Endothelial cell of umbilical vein (primary cell): ENCODE measurements around the gene GPRIN1. TPM values are rescaled to one million over a fixed set of nuclear protein-coding genes. Genes with fewer than 3 reads are reported as not detected.

Experiments
- BruUV-seq: library from RNA; stranded (reverse); fragments of 400-500 nt; replicated peaks from 2 replicates; lab custom pipeline; 2021; lab: Mats Ljungman, UMichigan
- CTCF ChIA-PET: fragments of 300-600, 350-600 bp; sonication (Branson Sonifier 250); formaldehyde crosslinking; loops from one replicate; lab custom pipeline; 2021; ENCODE audit warnings: antibody characterized with exemption, inconsistent platforms; lab: Charles Lee
- POLR2A ChIA-PET: fragments of 300-600, 350-600 bp; sonication (Branson Sonifier 250); formaldehyde crosslinking; loops from one replicate; lab custom pipeline; 2021; ENCODE audit warnings: antibody characterized with exemption, inconsistent platforms; lab: Charles Lee
- DNase-seq: peaks from one replicate; pipeline ENCODE4 v3.0.0-alpha.2; 2011; ENCODE audit warnings: low read depth, low spot score
- FAIRE-seq: peaks from 2 replicates; lab custom pipeline; 2011; peaks lifted over from hg19 to GRCh38; lab: Jason Lieb, UNC
- H2AFZ ChIP-seq: 2 replicates; pipeline ENCODE4 v1.6.0; 2012; ENCODE audit warnings: low read depth, low read length, control low read depth, inconsistent platforms
- H3K27ac ChIP-seq: 2 replicates; pipeline ENCODE4 v1.5.1; 2011; ENCODE audit warnings: low read depth, mild to moderate bottlenecking, control low read depth, low read length, moderate library complexity; ENCODE audit not compliant: insufficient read depth
- H3K27me3 ChIP-seq, 2 experiments: 2 replicates each; pipeline versions ENCODE4 v1.6.0 to v1.6.1; 2011; ENCODE audit warnings: low read length in 2 of 2, mixed read lengths in 1 of 2; ENCODE audit not compliant: control insufficient read depth in 2 of 2, insufficient read depth in 2 of 2
- H3K36me3 ChIP-seq, 2 experiments: 2 replicates in 1 of 2; 3 replicates in 1 of 2; pipeline ENCODE4 v1.5.1; 2011; ENCODE audit warnings: low read length in 2 of 2, mild to moderate bottlenecking in 1 of 2, moderate library complexity in 1 of 2; ENCODE audit not compliant: control insufficient read depth in 2 of 2, insufficient read depth in 2 of 2; ENCODE audit errors: extremely low read depth in 1 of 2
- H3K4me1 ChIP-seq: 3 replicates; pipeline ENCODE4 v1.5.1; 2011; ENCODE audit warnings: mild to moderate bottlenecking, low read length; ENCODE audit not compliant: control insufficient read depth, insufficient read depth; ENCODE audit errors: extremely low read depth
- H3K4me2 ChIP-seq: 2 replicates; pipeline ENCODE4 v1.6.1; 2011; ENCODE audit warnings: low read length, control low read depth, mixed read lengths; ENCODE audit not compliant: insufficient read depth
- H3K4me3 ChIP-seq, 3 experiments: fragments of 200-600 bp in 1 of 3; sonication (generic), shearing (Covaris generic) in 1 of 3; replicated peaks in 1 of 3; 2 replicates each; pipeline ENCODE4 v1.5.1; 2011 to 2016; ENCODE audit warnings: control low read depth in 3 of 3, low read length in 3 of 3, mild to moderate bottlenecking in 2 of 3, inconsistent platforms in 1 of 3, low read depth in 1 of 3, moderate library complexity in 1 of 3; ENCODE audit not compliant: insufficient read depth in 1 of 3
- H3K79me2 ChIP-seq: 2 replicates; pipeline ENCODE4 v1.6.0; 2012; ENCODE audit warnings: low read length, inconsistent platforms; ENCODE audit not compliant: control insufficient read depth, insufficient read depth
- H3K9ac ChIP-seq: replicated peaks from 2 replicates; pipeline ENCODE3; 2011; ENCODE audit warnings: low read length, control low read depth; ENCODE audit not compliant: insufficient read depth; ENCODE audit errors: extremely low read depth
- H3K9me1 ChIP-seq: replicated peaks from 3 replicates; pipeline ENCODE4 v1.6.0; 2011; ENCODE audit warnings: mild to moderate bottlenecking, low read length; ENCODE audit not compliant: control insufficient read depth, insufficient read depth; ENCODE audit errors: extremely low read depth
- H3K9me3 ChIP-seq: replicated peaks from 2 replicates; pipeline ENCODE4 v1.5.1; 2012; ENCODE audit warnings: low read length, inconsistent platforms; ENCODE audit not compliant: control insufficient read depth, insufficient read depth
- H4K20me1 ChIP-seq: replicated peaks from 2 replicates; pipeline ENCODE3; 2011; ENCODE audit warnings: mild to moderate bottlenecking, low read length; ENCODE audit not compliant: control insufficient read depth, insufficient read depth; ENCODE audit errors: extremely low read depth
- CTCF ChIP-seq, 2 donors: IDR thresholded peaks; 1 replicate in 1 of 2; 2 replicates in 1 of 2; pipeline ENCODE4 v1.5.1; 2011; ENCODE audit warnings: low read length in 2 of 2, mild to moderate bottlenecking in 2 of 2, moderate library complexity in 2 of 2, control low read depth in 1 of 2, inconsistent platforms in 1 of 2, low read depth in 1 of 2; ENCODE audit not compliant: insufficient read depth in 1 of 2; ENCODE audit errors: extremely low read depth in 1 of 2
- EZH2 ChIP-seq: IDR thresholded peaks from 2 replicates; pipeline ENCODE4 v1.6.1; 2012; ENCODE audit warnings: borderline replicate concordance, low read depth, mild to moderate bottlenecking, moderate library complexity, low read length, inconsistent platforms; ENCODE audit not compliant: severe bottlenecking
- FOS ChIP-seq: IDR thresholded peaks from 2 replicates; pipeline ENCODE4 v1.6.1; 2011; ENCODE audit warnings: mild to moderate bottlenecking, low read length, moderate library complexity, borderline replicate concordance; ENCODE audit not compliant: insufficient read depth
- GATA2 ChIP-seq: IDR thresholded peaks from 2 replicates; pipeline ENCODE4 v1.7.0; 2011; ENCODE audit warnings: low read depth, mild to moderate bottlenecking, moderate library complexity, mixed read lengths, low read length; ENCODE audit not compliant: insufficient read length, insufficient read depth
- JUN ChIP-seq: IDR thresholded peaks from 2 replicates; pipeline ENCODE4 v1.6.1; 2011; ENCODE audit warnings: borderline replicate concordance, low read depth; ENCODE audit not compliant: insufficient read length, insufficient read depth
- MYC ChIP-seq: IDR thresholded peaks from one replicate; pipeline ENCODE4 v1.6.1; 2011; ENCODE audit warnings: mild to moderate bottlenecking, low read depth, low read length
- POLR2A ChIP-seq: IDR thresholded peaks from 2 replicates; pipeline ENCODE4 v1.6.1; 2012; ENCODE audit warnings: low read depth, mild to moderate bottlenecking, control low read depth, low read length
- POLR2AphosphoS5 ChIP-seq: IDR thresholded peaks from 2 replicates; pipeline ENCODE4 v1.6.1; 2012; ENCODE audit warnings: low read depth, mild to moderate bottlenecking, control low read depth, low read length, moderate library complexity; ENCODE audit not compliant: insufficient read depth
- dilution Hi-C: fragments of 300-500 bp; cut with MboI; formaldehyde crosslinking; loops from one replicate; pipeline ENCODE4 v1.15.0; 2019; ENCODE audit warnings: low sequenced_read_pairs; ENCODE audit not compliant: extremely low pct_ligation_motif_present
- intact Hi-C: fragments of 100-400 bp; cut with micrococcal nuclease; formaldehyde crosslinking; loops from one replicate; pipeline ENCODE4 v1.10.0; 2022
- polyA plus RNA-seq, 4 experiments: library from polyadenylated mRNA; depleted of rRNA in 3 of 4; stranded (reverse) in 3 of 4; unstranded in 1 of 4; fragments of >200 nt; gene quantifications; 2 replicates each; pipeline versions ENCODE4 v1.2.1 to v1.2.3, GENCODE V29; 2011 to 2012; ENCODE audit warnings: missing spikeins in 1 of 4
- total RNA-seq: library from RNA; stranded (reverse); gene quantifications from 2 replicates; pipeline ENCODE4 v1.2.3, GENCODE V29; 2021
- TF ChIP-seq, protein P1 (sequence below): IDR thresholded peaks from 2 replicates; pipeline ENCODE4 v1.6.1; 2011; ENCODE audit not compliant: insufficient read depth, insufficient read length

GPRIN1 gene
- total and polyA plus RNA-seq, 2 donors (not counting 3 experiments of a cell fraction or from before 2014, with no cell fraction given) = 2.4 to 10.4 TPM

DNA sequence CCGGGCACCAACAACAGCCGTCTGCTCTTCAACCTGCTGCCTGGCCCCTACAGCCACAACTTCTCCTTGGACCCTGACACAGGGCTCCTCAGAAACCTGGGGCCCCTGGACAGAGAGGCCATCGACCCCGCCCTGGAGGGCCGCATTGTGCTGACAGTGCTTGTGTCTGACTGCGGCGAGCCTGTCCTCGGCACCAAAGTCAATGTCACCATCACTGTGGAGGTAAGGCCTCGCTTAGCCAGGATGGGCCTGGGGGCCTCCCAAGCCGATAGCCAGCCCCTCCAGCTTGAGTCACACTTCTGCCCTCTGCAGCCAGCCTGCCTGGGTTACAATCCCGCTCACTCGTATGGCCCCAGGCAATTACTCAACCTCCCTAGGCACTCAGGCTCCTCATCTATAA lies 28.6 kb downstream of the GPRIN1 start:
- H3K9me3 ChIP-seq = no peaks in the 10 kb centered on the region
- POLR2A ChIA-PET = no interaction called here
- no peak overlapping the region for H2AFZ ChIP-seq
- no peak overlapping the region for H3K4me2 ChIP-seq
- H3K79me2 ChIP-seq = no peaks in the 10 kb centered on the region
- H3K4me1 ChIP-seq = no peaks in the 10 kb centered on the region
- no peak overlapping the region for H3K9ac ChIP-seq
- dilution Hi-C loops = no loop called here
- no peak overlapping the region for H3K27ac ChIP-seq
- TF ChIP-seq POLR2AphosphoS5 (no peak), MYC (no peak), GATA2 (no peak), EZH2 (no peak), FOS (no peak), CTCF (IDR thresholded peaks at IDR 0.05; ENCODE audit: extremely low read depth in 1 of 2, insufficient read depth in 1 of 2, low read depth in 1 of 2, low read length in 2 of 2) (no peak), JUN (no peak), POLR2A (no peak)
- TF ChIP-seq, protein P1, sequence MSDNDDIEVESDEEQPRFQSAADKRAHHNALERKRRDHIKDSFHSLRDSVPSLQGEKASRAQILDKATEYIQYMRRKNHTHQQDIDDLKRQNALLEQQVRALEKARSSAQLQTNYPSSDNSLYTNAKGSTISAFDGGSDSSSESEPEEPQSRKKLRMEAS = no peak
- no TSS peak for BruUV-seq
- intact Hi-C loops = no loop called here
- no peak for DNase-seq
- H4K20me1 ChIP-seq = no peaks in the 10 kb centered on the region
- CTCF ChIA-PET = no interaction called here
- H3K36me3 ChIP-seq = no peaks in the 10 kb centered on the region
- FAIRE-seq = no peak
- no peaks in the 10 kb centered on the region for H3K9me1 ChIP-seq
- no peak overlapping the region for H3K4me3 ChIP-seq
- H3K27me3 ChIP-seq = no peaks in the 10 kb centered on the region
